Stromal cell of bone marrow (primary cell): Measurements from ENCODE around the gene SCRN2.

ENCODE experiments used
- DNase-seq: peaks from one replicate; pipeline ENCODE4 v3.0.0-alpha.2; 2012; ENCODE audit warnings: low read depth

SCRN2 gene

GRCh38 chr17:47821031-47821423 is 20.0 kb downstream of the SCRN2 start:
- no peak for DNase-seq

- no peak for DNase-seq
Measured at GRCh38 chr17:47820033-47820789, 20.9 kb downstream of the SCRN2 start.

GRCh38 chr17:47819475-47819874 is 21.6 kb downstream of the SCRN2 start:
- DNase-seq, result no peak

- DNase-seq, result no peak
Measured at GRCh38 chr17:47818002-47818695, 22.9 kb downstream of the SCRN2 start.

- DNase-seq, result no peak
Measured at GRCh38 chr17:47816947-47817346, 24.1 kb downstream of the SCRN2 start.

- no peak for DNase-seq
Measured at GRCh38 chr17:47816111-47816735, 24.9 kb downstream of the SCRN2 start.

- DNase-seq, result no peak
Measured at GRCh38 chr17:47815106-47815918, 25.8 kb downstream of the SCRN2 start.

- DNase-seq, result no peak
Measured at GRCh38 chr17:47813512-47814031, 27.5 kb downstream of the SCRN2 start.

GRCh38 chr17:47813077-47813476 is 28.0 kb downstream of the SCRN2 start:
- DNase-seq, result no peak

- no peak for DNase-seq
Measured at GRCh38 chr17:47812146-47812920, 28.7 kb downstream of the SCRN2 start.

GRCh38 chr17:47811709-47812108 is 29.4 kb downstream of the SCRN2 start:
- no peak for DNase-seq

- no peak for DNase-seq
Measured at GRCh38 chr17:47810901-47811635, 30.0 kb downstream of the SCRN2 start.

GRCh38 chr17:47810200-47810821 is 30.8 kb downstream of the SCRN2 start:
- DNase-seq, result peak; percentile 82

GRCh38 chr17:47808830-47809480 is 32.1 kb downstream of the SCRN2 start:
- no peak for DNase-seq

- DNase-seq, result no peak
Measured at GRCh38 chr17:47808036-47808829, 32.8 kb downstream of the SCRN2 start.

GRCh38 chr17:47807421-47807820 is 33.7 kb downstream of the SCRN2 start:
- DNase-seq, result no peak

- no peak for DNase-seq
Measured at GRCh38 chr17:47806913-47807255, 34.2 kb downstream of the SCRN2 start.

- DNase-seq, result no peak
Measured at GRCh38 chr17:47806026-47806912, 34.8 kb downstream of the SCRN2 start.
